Cerebellar cortex (tissue), 1 donor: ENCODE results near the gene STAC.

Source experiments
- DNase-seq: peaks from one replicate; pipeline ENCODE4 v3.0.0-alpha.2; 2015; ENCODE audit warnings: low spot score

STAC gene

DNA sequence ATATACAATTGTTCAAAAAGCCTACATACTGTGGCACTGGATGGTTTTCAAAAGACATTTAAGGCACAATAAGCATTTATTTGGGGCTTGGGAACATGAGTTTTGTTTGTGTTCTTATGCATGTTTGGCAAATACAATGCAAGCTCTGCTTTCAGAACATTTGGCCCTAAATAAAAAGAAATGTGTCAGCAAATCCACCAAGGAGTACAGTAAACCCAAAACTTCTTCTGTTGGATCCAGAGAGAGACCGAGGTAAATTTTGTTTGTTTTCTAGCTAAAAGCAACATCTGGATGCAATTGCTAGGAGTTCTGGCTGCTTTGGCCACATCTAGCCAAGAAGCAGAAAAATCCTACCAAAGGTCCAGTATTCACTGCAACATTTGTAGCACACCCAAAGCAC lies 215.2 kb downstream of the STAC start:
- DNase-seq, result no peak

DNA sequence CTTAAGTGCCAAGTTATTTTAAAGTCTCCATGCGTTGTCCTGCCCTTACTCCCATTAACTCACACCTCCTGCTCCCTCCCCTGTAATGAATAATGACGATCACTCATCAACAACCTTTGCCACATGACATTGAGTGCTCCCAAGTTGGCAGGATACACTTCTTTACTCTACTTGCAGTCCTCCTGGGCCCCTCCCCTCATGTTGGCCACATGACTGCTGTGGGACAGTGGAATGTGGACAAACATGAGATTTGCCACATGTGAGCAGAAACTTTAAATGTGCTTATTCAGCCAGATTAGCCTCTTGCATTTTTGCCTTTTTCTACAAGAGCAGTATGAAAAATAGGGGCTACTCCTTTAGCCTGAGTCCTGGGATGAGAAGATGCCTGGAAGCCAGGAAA lies 216.1 kb downstream of the STAC start:
- no peak for DNase-seq

DNA sequence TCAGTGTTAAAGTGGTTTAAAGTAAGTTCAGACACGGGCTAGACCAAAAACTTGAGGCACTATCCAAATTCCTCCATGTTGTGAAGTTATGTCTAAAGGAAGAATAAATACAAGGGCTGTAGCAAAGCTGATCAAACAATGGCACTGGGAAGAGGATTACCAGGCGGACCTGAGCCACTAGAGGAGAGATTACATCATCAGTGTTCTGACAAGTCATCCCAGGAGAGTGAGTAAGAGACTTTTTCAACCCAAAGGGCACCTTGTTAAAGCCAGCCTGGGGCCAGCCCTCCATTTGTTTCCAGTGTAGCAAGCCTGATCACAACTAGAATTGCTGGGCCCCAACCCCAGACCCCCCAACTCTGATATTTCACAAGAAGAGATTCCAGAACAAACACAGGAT lies 217.1 kb downstream of the STAC start:
- DNase-seq, result no peak
